Left ventricle myocardium inferior (tissue), 1 donor: ENCODE results near the gene MAB21L4. TPM values are rescaled to one million over a fixed set of nuclear protein-coding genes. Genes with fewer than 3 reads are reported as not detected.

Experiments
- DNase-seq: peaks from one replicate; pipeline ENCODE4 v3.0.0-alpha.2; 2020
- H3K27ac ChIP-seq: fragments of 200-600 bp; replicated peaks from 2 replicates; pipeline ENCODE4 v1.8.0; 2021
- H3K27me3 ChIP-seq: fragments of 200-600 bp; 2 replicates; pipeline ENCODE4 v1.8.0; 2021; ENCODE audit warnings: low read depth
- H3K36me3 ChIP-seq: fragments of 200-600 bp; 2 replicates; pipeline ENCODE4 v1.8.0; 2021
- H3K4me1 ChIP-seq: fragments of 200-600 bp; 2 replicates; pipeline ENCODE4 v1.8.0; 2021
- H3K4me3 ChIP-seq: fragments of 200-600 bp; 2 replicates; pipeline ENCODE4 v1.8.0; 2021; ENCODE audit warnings: mild to moderate bottlenecking, moderate library complexity
- H3K9me3 ChIP-seq: fragments of 200-600 bp; replicated peaks from 2 replicates; pipeline ENCODE4 v1.8.0; 2021
- intact Hi-C: fragments of 100-400 bp; cut with micrococcal nuclease; formaldehyde crosslinking; loops from one replicate; pipeline ENCODE4 v1.11.0; 2022
- total RNA-seq: library from RNA; stranded (reverse); fragmentation: NEBNext Ultra II Directional; extraction: Animal tissue kit (Norgen Biotek cat#: 25700); gene quantifications from one replicate; pipeline ENCODE4 v1.2.1, GENCODE V29; 2021
- TF ChIP-seq, protein P1 (sequence below): fragments of 200-600 bp; IDR thresholded peaks from 2 replicates; pipeline ENCODE4 v1.8.0; 2021; ENCODE audit warnings: antibody characterized with exemption, mild to moderate bottlenecking, borderline replicate concordance
- donor health status: DM: no; HTN: yes; CAD: no; lungs with severe emphysema.

MAB21L4 gene
- total RNA-seq, 1 donor from 2014 or later = not detected

DNA sequence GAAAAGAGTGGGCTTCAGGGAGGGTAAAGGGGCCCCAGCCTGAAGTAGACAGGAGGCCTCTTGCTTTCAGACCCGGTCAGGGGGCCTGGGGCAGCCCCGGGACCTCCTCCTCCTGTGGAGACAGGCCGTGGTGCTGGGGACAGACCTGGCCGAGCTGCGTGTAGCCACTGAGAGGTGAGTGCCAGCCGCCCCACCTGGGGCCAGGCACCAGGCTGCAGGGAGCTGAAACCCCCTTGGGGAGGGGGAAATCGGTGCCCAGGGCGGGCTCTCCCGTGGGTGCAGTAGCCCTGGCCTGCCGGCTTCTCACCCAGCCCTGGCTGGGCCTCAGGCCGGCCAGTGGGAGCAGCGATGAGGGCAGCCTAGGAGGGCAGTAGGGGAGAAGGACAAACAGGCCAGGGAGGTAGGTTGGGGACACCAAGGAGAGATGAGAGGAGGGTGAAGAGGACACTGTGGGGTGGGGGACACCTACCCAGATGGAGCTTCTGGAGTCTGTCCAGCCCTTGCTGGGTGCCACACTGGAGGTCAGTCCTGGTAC is 34.2 kb upstream of the MAB21L4 start:
- H3K27ac ChIP-seq = no peak overlapping the region
- peak; percentile 5 for DNase-seq
- intact Hi-C loops = no loop called here
- peaks cover 28% of the 10 kb centered on the region for H3K27me3 ChIP-seq
- no peaks in the 10 kb centered on the region for H3K36me3 ChIP-seq
- peaks cover 14% of the 10 kb centered on the region for H3K9me3 ChIP-seq
- peaks cover 10% of the 10 kb centered on the region for H3K4me1 ChIP-seq
- TF ChIP-seq, protein P1, sequence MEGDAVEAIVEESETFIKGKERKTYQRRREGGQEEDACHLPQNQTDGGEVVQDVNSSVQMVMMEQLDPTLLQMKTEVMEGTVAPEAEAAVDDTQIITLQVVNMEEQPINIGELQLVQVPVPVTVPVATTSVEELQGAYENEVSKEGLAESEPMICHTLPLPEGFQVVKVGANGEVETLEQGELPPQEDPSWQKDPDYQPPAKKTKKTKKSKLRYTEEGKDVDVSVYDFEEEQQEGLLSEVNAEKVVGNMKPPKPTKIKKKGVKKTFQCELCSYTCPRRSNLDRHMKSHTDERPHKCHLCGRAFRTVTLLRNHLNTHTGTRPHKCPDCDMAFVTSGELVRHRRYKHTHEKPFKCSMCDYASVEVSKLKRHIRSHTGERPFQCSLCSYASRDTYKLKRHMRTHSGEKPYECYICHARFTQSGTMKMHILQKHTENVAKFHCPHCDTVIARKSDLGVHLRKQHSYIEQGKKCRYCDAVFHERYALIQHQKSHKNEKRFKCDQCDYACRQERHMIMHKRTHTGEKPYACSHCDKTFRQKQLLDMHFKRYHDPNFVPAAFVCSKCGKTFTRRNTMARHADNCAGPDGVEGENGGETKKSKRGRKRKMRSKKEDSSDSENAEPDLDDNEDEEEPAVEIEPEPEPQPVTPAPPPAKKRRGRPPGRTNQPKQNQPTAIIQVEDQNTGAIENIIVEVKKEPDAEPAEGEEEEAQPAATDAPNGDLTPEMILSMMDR = no peak
- H3K4me3 ChIP-seq = no peak overlapping the region

DNA sequence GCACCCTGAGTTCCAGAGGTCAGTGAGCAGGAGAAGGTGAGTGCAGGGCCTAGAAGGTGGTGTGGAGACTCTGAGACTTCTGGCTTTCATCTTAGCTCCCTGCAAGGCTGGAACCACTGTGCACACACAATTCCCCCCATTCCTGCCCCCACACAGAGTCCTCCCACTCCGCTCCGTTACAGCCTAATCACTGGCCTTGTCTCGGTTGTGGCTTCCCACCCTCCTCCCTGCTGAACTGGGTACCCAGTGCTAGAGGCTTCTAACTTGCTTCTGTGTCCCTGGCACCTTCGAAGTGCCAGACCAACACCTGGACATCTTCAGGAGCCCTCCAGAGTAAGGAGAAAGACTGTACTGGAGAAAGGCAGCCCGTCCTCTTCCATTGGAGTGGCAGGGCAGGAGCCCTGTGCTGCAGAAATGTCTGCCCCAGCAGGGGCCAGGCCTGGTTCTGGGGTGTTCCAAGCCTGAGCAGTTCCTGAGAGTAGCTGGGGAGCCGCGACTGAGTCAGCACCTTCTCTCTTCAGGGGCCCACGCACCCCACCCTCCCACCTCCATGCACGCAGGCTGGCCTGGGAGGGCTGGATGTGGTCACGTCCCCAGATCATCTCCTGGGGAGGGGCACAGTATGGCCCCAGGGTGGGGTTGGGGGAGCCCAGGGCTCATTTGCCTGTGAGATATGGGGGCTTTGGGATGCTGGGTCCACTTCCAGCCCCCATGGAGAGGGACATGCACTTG is 33.6 kb upstream of the MAB21L4 start:
- no peak for DNase-seq
- intact Hi-C loops = no loop called here
- TF ChIP-seq, protein P1 = no peak
- Histone ChIP-seq H3K4me1 (peaks cover 10% of the 10 kb centered on the region), H3K36me3 (no peaks in the 10 kb centered on the region), H3K4me3 (no peak overlapping the region), H3K27ac (no peak overlapping the region), H3K27me3 (peaks cover 28% of the 10 kb centered on the region), H3K9me3 (peaks cover 14% of the 10 kb centered on the region)

DNA sequence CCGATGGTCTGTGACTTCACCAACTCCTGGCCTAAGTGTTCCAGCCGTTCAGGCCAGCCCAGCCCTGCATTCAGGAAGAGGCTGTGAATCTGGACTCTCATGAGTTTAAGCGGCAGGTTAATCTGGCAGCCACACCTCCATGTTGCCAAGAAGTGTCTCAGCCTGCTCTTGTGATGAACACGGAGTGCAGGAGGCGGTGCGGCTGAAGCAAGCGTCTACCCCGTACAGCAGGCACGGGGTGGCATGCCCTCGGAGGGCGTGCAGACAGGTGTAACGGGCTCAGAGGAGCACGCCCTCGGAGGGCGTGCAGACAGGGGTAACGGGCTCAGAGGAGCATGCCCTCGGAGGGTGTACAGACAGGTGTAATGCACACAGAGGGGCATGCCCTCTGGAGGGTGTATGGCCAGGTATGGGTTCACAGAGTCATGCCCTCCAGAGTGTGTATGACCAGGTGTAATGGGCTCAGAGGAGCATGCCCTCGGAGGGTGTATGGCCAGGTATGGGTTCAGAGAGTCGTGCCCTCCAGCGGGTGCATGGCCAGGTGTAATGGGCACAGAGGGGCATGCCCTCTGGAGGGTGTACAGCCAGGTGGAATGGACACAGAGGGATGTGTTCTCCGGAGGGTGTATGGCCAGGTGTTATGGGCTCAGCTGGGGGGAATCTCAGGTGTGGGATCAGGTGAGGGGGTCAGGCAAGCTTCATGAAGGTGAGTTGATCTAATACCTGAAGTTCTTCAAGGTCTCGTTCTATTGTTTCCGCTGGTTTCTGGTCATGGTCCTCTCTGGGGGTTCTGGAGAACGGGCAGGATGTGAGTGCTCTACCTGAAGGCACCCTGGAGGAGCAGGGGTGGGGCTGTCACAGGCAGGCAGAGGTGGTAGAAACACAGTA is 32.8 kb upstream of the MAB21L4 start:
- peaks cover 10% of the 10 kb centered on the region for H3K4me1 ChIP-seq
- peaks cover 28% of the 10 kb centered on the region for H3K27me3 ChIP-seq
- H3K9me3 ChIP-seq = peaks cover 14% of the 10 kb centered on the region
- intact Hi-C loops = no loop called here
- TF ChIP-seq, protein P1 = no peak
- H3K36me3 ChIP-seq = no peaks in the 10 kb centered on the region
- DNase-seq = peak; percentile 13
- no peak overlapping the region for H3K4me3 ChIP-seq
- no peak overlapping the region for H3K27ac ChIP-seq

DNA sequence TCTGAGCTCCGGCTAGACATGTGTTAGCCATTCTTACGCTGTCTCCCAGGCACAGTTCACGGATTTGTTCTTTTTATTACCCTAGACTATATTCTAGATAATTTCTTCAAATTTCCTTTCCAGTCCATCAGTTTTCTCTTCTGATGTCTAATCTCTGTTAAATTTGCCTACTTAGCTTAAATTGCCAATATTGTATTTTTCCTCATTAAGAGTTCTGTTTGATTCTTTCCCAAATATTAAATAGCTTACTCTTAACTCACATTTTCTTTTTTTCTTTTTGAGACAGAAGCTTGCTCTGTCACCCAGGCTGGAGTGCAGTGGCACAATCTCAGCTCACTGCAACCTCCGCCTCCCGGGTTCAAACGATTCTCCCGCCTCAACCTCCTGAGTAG is 31.4 kb upstream of the MAB21L4 start:
- no peak overlapping the region for H3K4me3 ChIP-seq
- TF ChIP-seq, protein P1 = no peak
- H3K4me1 ChIP-seq = peaks cover 10% of the 10 kb centered on the region
- intact Hi-C loops = no loop called here
- H3K27me3 ChIP-seq = peaks cover 22% of the 10 kb centered on the region
- no peak for DNase-seq
- no peak overlapping the region for H3K27ac ChIP-seq
- H3K9me3 ChIP-seq = peaks cover 14% of the 10 kb centered on the region
- no peaks in the 10 kb centered on the region for H3K36me3 ChIP-seq

DNA sequence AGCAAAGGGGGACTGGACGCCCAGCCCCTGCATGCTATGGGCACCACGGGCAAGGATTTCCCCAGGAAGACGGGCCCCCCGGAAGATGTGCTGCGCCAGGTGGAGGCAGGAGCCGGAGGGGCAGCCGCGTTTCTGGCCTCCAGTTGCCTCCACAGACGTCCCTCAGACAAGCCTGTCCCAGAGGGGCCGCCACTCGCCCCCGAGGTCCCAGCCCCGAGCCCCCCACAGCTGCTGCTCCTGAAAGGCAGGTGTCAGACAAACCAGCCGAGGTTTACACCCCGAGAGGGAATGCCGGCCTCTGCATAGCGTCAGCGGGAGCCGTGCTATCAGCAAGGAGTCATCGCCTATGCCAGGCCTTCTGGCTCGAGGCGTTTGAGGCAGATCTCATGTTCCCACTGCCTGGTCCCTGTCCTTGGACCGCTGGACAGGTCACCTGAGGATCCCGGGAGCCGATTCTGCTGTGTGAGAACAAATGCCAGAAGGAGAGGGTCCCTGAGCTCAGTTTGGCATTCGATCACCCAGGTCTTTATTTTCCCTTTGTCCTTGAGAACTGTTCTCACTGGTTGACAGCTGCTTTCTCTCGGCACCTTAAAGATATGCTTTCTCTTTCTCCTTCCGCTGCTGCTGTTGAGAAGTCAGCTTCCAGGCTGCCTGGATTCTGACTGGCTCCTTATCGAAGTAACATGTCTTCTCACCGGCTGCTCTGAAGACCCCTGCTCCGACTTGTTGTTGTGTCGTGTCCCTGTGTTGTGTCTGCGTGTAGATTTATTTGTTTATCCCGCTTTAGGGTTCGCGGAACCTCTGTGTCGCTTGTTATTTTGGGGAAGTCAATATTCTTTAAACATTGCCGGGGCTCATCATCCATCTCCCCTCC is 30.8 kb upstream of the MAB21L4 start:
- intact Hi-C loops = no loop called here
- Histone ChIP-seq H3K9me3 (peaks cover 14% of the 10 kb centered on the region), H3K27me3 (peaks cover 15% of the 10 kb centered on the region), H3K4me1 (peaks cover 10% of the 10 kb centered on the region), H3K36me3 (no peaks in the 10 kb centered on the region), H3K4me3 (peak overlapping the region; percentile 37), H3K27ac (no peak overlapping the region)
- DNase-seq = peak; percentile 28
- TF ChIP-seq, protein P1 = no peak
